GM19043 (cell line): Measurements from ENCODE around the gene CLRN3.

Source experiments
- ATAC-seq: cut with Tn5 transposase; IDR thresholded peaks from one replicate; pipeline ENCODE4 v1.9.1; 2021; ENCODE audit warnings: low read depth; ENCODE audit not compliant: unreplicated experiment

CLRN3 gene

GRCh38 chr10:127903789-127904188 is 11.0 kb upstream of the CLRN3 start:
- no peak for ATAC-seq

- ATAC-seq: no peak
Observed at GRCh38 chr10:127899766-127900387, 7.1 kb upstream of the CLRN3 start.

- no peak for ATAC-seq
Observed at GRCh38 chr10:127897177-127897576, 4.4 kb upstream of the CLRN3 start.

GRCh38 chr10:127896590-127896989 is 3.8 kb upstream of the CLRN3 start:
- no peak for ATAC-seq

- no peak for ATAC-seq
Observed at GRCh38 chr10:127894146-127894545, 1.4 kb upstream of the CLRN3 start.

GRCh38 chr10:127890832-127891334 is 1.9 kb downstream of the CLRN3 start:
- no peak for ATAC-seq

GRCh38 chr10:127890216-127890615 is 2.5 kb downstream of the CLRN3 start:
- no peak for ATAC-seq

GRCh38 chr10:127889605-127890195 is 3.0 kb downstream of the CLRN3 start:
- ATAC-seq: no peak

- ATAC-seq: no peak
Observed at GRCh38 chr10:127888521-127889312, 4.0 kb downstream of the CLRN3 start.

GRCh38 chr10:127887541-127888415 is 5.0 kb downstream of the CLRN3 start:
- no peak for ATAC-seq

GRCh38 chr10:127886371-127887051 is 6.2 kb downstream of the CLRN3 start:
- ATAC-seq: no peak

GRCh38 chr10:127884501-127884900 is 8.2 kb downstream of the CLRN3 start:
- no peak for ATAC-seq

GRCh38 chr10:127883516-127883915 is 9.2 kb downstream of the CLRN3 start:
- ATAC-seq: no peak

- ATAC-seq: no peak
Observed at GRCh38 chr10:127882801-127883459, 9.8 kb downstream of the CLRN3 start.

GRCh38 chr10:127882391-127882790 is 10.3 kb downstream of the CLRN3 start:
- ATAC-seq: no peak

- no peak for ATAC-seq
Observed at GRCh38 chr10:127881262-127881661, 11.5 kb downstream of the CLRN3 start.

GRCh38 chr10:127880557-127880956 is 12.2 kb downstream of the CLRN3 start:
- ATAC-seq: no peak

GRCh38 chr10:127878475-127879055 is 14.2 kb downstream of the CLRN3 start:
- ATAC-seq: no peak

- no peak for ATAC-seq
Observed at GRCh38 chr10:127877699-127878098, 15.0 kb downstream of the CLRN3 start.
